H1 (cell line): ENCODE results near the gene ARHGEF4. TPM values are rescaled to one million over a fixed set of nuclear protein-coding genes. Genes with fewer than 3 reads are reported as not detected.

Source experiments
- CTCF ChIA-PET: fragments of 300-600 bp; sonication (Branson Sonifier 250); formaldehyde crosslinking; loops from one replicate; lab custom pipeline; 2021; ENCODE audit not compliant: partially characterized antibody; lab: Charles Lee
- POLR2A ChIA-PET: fragments of 300-600 bp; sonication (Branson Sonifier 250); formaldehyde crosslinking; loops from one replicate; lab custom pipeline; 2021; ENCODE audit warnings: inconsistent platforms; ENCODE audit not compliant: partially characterized antibody; lab: Charles Lee
- DNase-seq, 2 experiments: peaks; one replicate each; pipeline versions ENCODE4 v3.0.0 to v3.0.0-alpha.2; 2010 to 2022; ENCODE audit warnings: low spot score in 2 of 2, low read depth in 1 of 2, mixed read lengths in 1 of 2
- FAIRE-seq: peaks from 2 replicates; lab custom pipeline; 2011; peaks lifted over from hg19 to GRCh38; lab: Jason Lieb, UNC
- H2AFZ ChIP-seq: 2 replicates; pipeline ENCODE4 v1.8.1; 2012; ENCODE audit warnings: low read length, inconsistent platforms
- H2AK5ac ChIP-seq: 2 replicates; pipeline ENCODE4 v1.6.1; 2013; ENCODE audit warnings: low read depth, low read length
- H2BK120ac ChIP-seq: replicated peaks from 2 replicates; pipeline ENCODE3; 2013; ENCODE audit warnings: low read depth, low read length, inconsistent platforms
- H2BK12ac ChIP-seq: 2 replicates; pipeline ENCODE4 v1.6.1; 2013; ENCODE audit warnings: low read depth, low read length
- H2BK15ac ChIP-seq: 2 replicates; pipeline ENCODE4 v1.6.1; 2013; ENCODE audit warnings: low read length
- H2BK20ac ChIP-seq: 2 replicates; pipeline ENCODE4 v1.6.1; 2013; ENCODE audit warnings: low read length
- H2BK5ac ChIP-seq: 2 replicates; pipeline ENCODE4 v1.6.1; 2013; ENCODE audit warnings: low read depth, low read length
- H3K14ac ChIP-seq: 2 replicates; pipeline ENCODE4 v1.6.1; 2013; ENCODE audit warnings: inconsistent platforms; ENCODE audit not compliant: insufficient read length
- H3K18ac ChIP-seq: 2 replicates; pipeline ENCODE4 v1.6.1; 2013; ENCODE audit warnings: low read length; ENCODE audit errors: extremely low read depth
- H3K23ac ChIP-seq: 2 replicates; pipeline ENCODE4 v1.6.1; 2013; ENCODE audit warnings: inconsistent platforms; ENCODE audit not compliant: insufficient read length
- H3K23me2 ChIP-seq: 2 replicates; pipeline ENCODE4 v1.6.1; 2013; ENCODE audit warnings: low read depth, low read length
- H3K27ac ChIP-seq: 2 replicates; pipeline ENCODE4 v1.6.1; 2011; ENCODE audit warnings: low read depth, low read length, inconsistent platforms
- H3K27me3 ChIP-seq, 4 experiments: replicated peaks in 1 of 4; 1 replicate in 1 of 4; 2 replicates in 3 of 4; pipeline versions ENCODE4 v1.6.1 to v1.8.1; 2011 to 2013; ENCODE audit warnings: low read length in 3 of 4, mild to moderate bottlenecking in 3 of 4, inconsistent platforms in 2 of 4, mixed read lengths in 2 of 4, moderate library complexity in 1 of 4; ENCODE audit not compliant: control insufficient read depth in 3 of 4, insufficient read depth in 3 of 4; ENCODE audit errors: extremely low read depth in 1 of 4
- H3K36me3 ChIP-seq, 4 experiments: 2 replicates each; pipeline versions ENCODE4 v1.6.1 to v1.8.1; 2011 to 2013; ENCODE audit warnings: mild to moderate bottlenecking in 4 of 4, low read length in 3 of 4, moderate library complexity in 2 of 4, control low read depth in 1 of 4, inconsistent platforms in 1 of 4; ENCODE audit not compliant: insufficient read depth in 4 of 4, control insufficient read depth in 2 of 4
- H3K4ac ChIP-seq: replicated peaks from 2 replicates; pipeline ENCODE3; 2013; ENCODE audit warnings: low read length, low read depth, mixed read lengths, inconsistent platforms; ENCODE audit not compliant: insufficient read length
- H3K4me1 ChIP-seq, 4 experiments: replicated peaks in 1 of 4; 1 replicate in 1 of 4; 2 replicates in 3 of 4; pipeline versions ENCODE4 v1.6.1 to v1.8.1; 2011 to 2013; ENCODE audit warnings: low read length in 3 of 4, inconsistent platforms in 2 of 4, mixed read lengths in 1 of 4; ENCODE audit not compliant: insufficient read depth in 4 of 4, control insufficient read depth in 3 of 4
- H3K4me2 ChIP-seq, 2 experiments: 2 replicates each; pipeline versions ENCODE4 v1.6.1 to v1.8.1; 2011 to 2013; ENCODE audit warnings: low read depth in 2 of 2, low read length in 2 of 2, control low read depth in 1 of 2, inconsistent platforms in 1 of 2, mild to moderate bottlenecking in 1 of 2; ENCODE audit not compliant: insufficient read depth in 1 of 2
- H3K4me3 ChIP-seq, 4 experiments: fragments of 200-600, 300-600 bp in 1 of 4; sonication (generic), shearing (Covaris generic), sonication (Bioruptor Twin) in 1 of 4; 2 replicates each; pipeline versions ENCODE4 v1.5.1 to v1.8.1; 2011 to 2016; ENCODE audit warnings: low read length in 4 of 4, low read depth in 3 of 4, control low read depth in 2 of 4, inconsistent platforms in 2 of 4, mild to moderate bottlenecking in 2 of 4, mixed read lengths in 1 of 4, moderate library complexity in 1 of 4; ENCODE audit not compliant: insufficient read depth in 2 of 4; ENCODE audit errors: extremely low read depth in 1 of 4
- H3K56ac ChIP-seq: replicated peaks from 2 replicates; pipeline ENCODE3; 2013; ENCODE audit warnings: low read depth, mild to moderate bottlenecking, mixed read lengths, low read length, inconsistent platforms; ENCODE audit not compliant: insufficient read length
- H3K79me1 ChIP-seq: 2 replicates; pipeline ENCODE4 v1.6.1; 2013; ENCODE audit warnings: low read depth, low read length, control low read depth
- H3K79me2 ChIP-seq, 2 experiments: 2 replicates each; pipeline versions ENCODE4 v1.6.1 to v1.8.1; 2012 to 2013; ENCODE audit warnings: low read length in 2 of 2, mild to moderate bottlenecking in 2 of 2, inconsistent platforms in 1 of 2; ENCODE audit not compliant: insufficient read depth in 2 of 2, control insufficient read depth in 1 of 2
- H3K9ac ChIP-seq, 4 experiments: replicated peaks in 1 of 4; 1 replicate in 1 of 4; 2 replicates in 3 of 4; pipeline versions ENCODE4 v1.6.1 to v1.8.1; 2011 to 2013; ENCODE audit warnings: low read depth in 3 of 4, low read length in 3 of 4, control low read depth in 2 of 4, mild to moderate bottlenecking in 2 of 4, moderate library complexity in 2 of 4, inconsistent platforms in 1 of 4; ENCODE audit errors: extremely low read depth in 1 of 4
- H3K9me3 ChIP-seq, 2 experiments: 2 replicates each; pipeline versions ENCODE4 v1.6.1 to v1.8.1; 2012 to 2013; ENCODE audit warnings: mild to moderate bottlenecking in 2 of 2, moderate library complexity in 2 of 2, control low read depth in 1 of 2, inconsistent platforms in 1 of 2, low read depth in 1 of 2, low read length in 1 of 2, mixed read lengths in 1 of 2; ENCODE audit not compliant: insufficient read depth in 2 of 2
- H4K20me1 ChIP-seq, 2 experiments: replicated peaks in 1 of 2; 2 replicates each; pipeline versions ENCODE3 to v1.8.1; 2011 to 2013; ENCODE audit warnings: inconsistent platforms in 2 of 2, low read length in 2 of 2, mild to moderate bottlenecking in 1 of 2; ENCODE audit not compliant: insufficient read depth in 2 of 2, control insufficient read depth in 1 of 2
- H4K5ac ChIP-seq: 2 replicates; pipeline ENCODE4 v1.6.1; 2013; ENCODE audit warnings: low read length, low read depth, mixed read lengths, inconsistent platforms; ENCODE audit not compliant: insufficient read length
- H4K8ac ChIP-seq: 2 replicates; pipeline ENCODE4 v1.8.0; 2013; ENCODE audit warnings: mild to moderate bottlenecking, moderate library complexity, low read length, inconsistent platforms; ENCODE audit not compliant: insufficient read depth; ENCODE audit errors: extremely low read depth
- H4K91ac ChIP-seq: replicated peaks from 2 replicates; pipeline ENCODE3; 2013; ENCODE audit warnings: low read length, mixed read lengths, inconsistent platforms; ENCODE audit not compliant: insufficient read length
- CTBP2 ChIP-seq: IDR thresholded peaks from 2 replicates; pipeline ENCODE4 v1.7.0; 2011; ENCODE audit warnings: borderline replicate concordance, mild to moderate bottlenecking, moderate library complexity, mixed read lengths, low read length; ENCODE audit not compliant: insufficient read depth, insufficient read length
- RFX5 ChIP-seq: IDR thresholded peaks from 2 replicates; pipeline ENCODE4 v1.6.1; 2011; ENCODE audit warnings: low read depth, low read length, improper control_type of control experiment, borderline replicate concordance
- SAP30 ChIP-seq: fragments of 300-600 bp; sonication (generic); IDR thresholded peaks from 2 replicates; pipeline ENCODE4 v1.7.1; 2012; ENCODE audit warnings: low read length, moderate library complexity, mild to moderate bottlenecking, inconsistent platforms; ENCODE audit not compliant: insufficient read depth, insufficient replicate concordance
- WGBS, 2 experiments: shearing (Covaris generic) in 1 of 2; methylation state at CpG; one replicate each; pipeline versions ENCODE4 v1.1.6 to v1.1.7; 2013 to 2015; ENCODE audit warnings: low lambda C conversion rate in 2 of 2, mixed read lengths in 2 of 2, inconsistent platforms in 1 of 2, low coverage in 1 of 2, missing lambda C conversion rate in 1 of 2; ENCODE audit not compliant: insufficient replicate concordance in 2 of 2, insufficient coverage in 1 of 2, insufficient read length in 1 of 2; ENCODE audit errors: extremely low coverage in 1 of 2, missing lambda C conversion rate in 1 of 2; 5-methylcytosine and 5-hydroxymethylcytosine counted together
- polyA plus RNA-seq, 7 experiments: library from polyadenylated mRNA; depleted of rRNA in 3 of 7; stranded (reverse) in 5 of 7; unstranded in 2 of 7; fragments of >200 nt in 5 of 7; fragments of 200-250 nt in 2 of 7; gene quantifications; 1 replicate in 5 of 7; 2 replicates in 1 of 7; 4 replicates in 1 of 7; pipeline versions ENCODE4 v1.2.1 to v1.2.3, GENCODE V29; 2011 to 2013; ENCODE audit warnings: missing spikeins in 2 of 7, mixed read lengths in 2 of 7
- total RNA-seq: library from RNA; stranded (reverse); fragmentation: NEBNext Ultra II Directional; extraction: Animal tissue kit (Norgen Biotek cat#: 25700); gene quantifications from 2 replicates; pipeline ENCODE4 v1.2.1, GENCODE V29; 2021
- TF ChIP-seq, protein P1 (sequence below): IDR thresholded peaks from 2 replicates; pipeline ENCODE4 v1.6.1; 2011; ENCODE audit warnings: low read depth, mild to moderate bottlenecking, low read length; ENCODE audit not compliant: insufficient read depth

Gene ARHGEF4
- total and polyA plus RNA-seq, 2 of the 8 experiments (the other 6 are each of a cell fraction or from before 2014, with no cell fraction given): 10.6 to 14.6 TPM

DNA sequence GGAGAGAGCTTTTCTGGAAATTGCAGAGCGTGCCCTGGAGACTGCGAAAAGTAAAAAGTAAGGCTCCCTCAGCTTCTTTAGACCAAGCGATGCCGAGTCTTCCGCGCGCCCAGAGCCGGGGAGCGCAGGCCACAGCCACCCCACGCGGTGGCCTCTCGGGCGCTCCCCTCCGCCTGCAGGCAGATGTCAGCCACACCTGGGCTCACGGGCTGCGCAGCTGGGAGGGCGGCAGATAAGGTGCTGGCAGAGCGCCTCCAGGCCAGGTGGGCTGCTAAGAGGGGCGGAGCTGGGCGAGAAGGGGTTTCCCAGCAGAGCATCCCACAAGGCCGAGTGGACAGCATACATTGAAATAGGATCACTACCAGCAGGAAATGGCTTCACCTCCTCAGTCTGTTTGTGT lies 81.7 kb downstream of the ARHGEF4 start:
- DNase-seq: peak in 1 of 2 experiments; percentile 51

More for the DNA sequence above, 81.7 kb downstream of the ARHGEF4 start:
- no peaks in the 10 kb centered on the region for H3K79me1 ChIP-seq
- H3K4me2 ChIP-seq: no peak overlapping the region
- H3K18ac ChIP-seq: no peak overlapping the region
- no peak overlapping the region for H3K4ac ChIP-seq
- no peaks in the 10 kb centered on the region for H3K36me3 ChIP-seq
- no peak overlapping the region for H4K8ac ChIP-seq
- WGBS, 2 experiments: 78% methylated on average over 21 of the region's 21 CpGs; no CpG with 5 or more reads in 1 of the 2 experiments
- H3K4me3 ChIP-seq: no peak overlapping the region
- H3K23me2 ChIP-seq: no peaks in the 10 kb centered on the region
- no peak overlapping the region for H4K5ac ChIP-seq
- FAIRE-seq: no peak
- H3K4me1 ChIP-seq: peaks cover 0 to 11% (median 0%) of the 10 kb centered on the region in 4 experiments; a peak in 4 of 7 replicates
- H2BK15ac ChIP-seq: no peak overlapping the region
- no peak overlapping the region for H2BK12ac ChIP-seq
- no peak overlapping the region for H2BK5ac ChIP-seq
- no peak overlapping the region for H2BK20ac ChIP-seq
- H3K14ac ChIP-seq: no peak overlapping the region
- H3K27me3 ChIP-seq: peaks cover 0 to 8% (median 0%) of the 10 kb centered on the region in 4 experiments; a peak in 2 of 7 replicates
- no peaks in the 10 kb centered on the region for H4K20me1 ChIP-seq
- no peak overlapping the region for H3K9ac ChIP-seq
- H3K23ac ChIP-seq: no peak overlapping the region
- no peak overlapping the region for H2BK120ac ChIP-seq
- H3K9me3 ChIP-seq: no peaks in the 10 kb centered on the region
- H4K91ac ChIP-seq: no peak overlapping the region
- no peak overlapping the region for H3K56ac ChIP-seq
- TF ChIP-seq, protein P1, sequence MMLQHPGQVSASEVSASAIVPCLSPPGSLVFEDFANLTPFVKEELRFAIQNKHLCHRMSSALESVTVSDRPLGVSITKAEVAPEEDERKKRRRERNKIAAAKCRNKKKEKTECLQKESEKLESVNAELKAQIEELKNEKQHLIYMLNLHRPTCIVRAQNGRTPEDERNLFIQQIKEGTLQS: no peak
- no peak for TF ChIP-seq SAP30
- TF ChIP-seq CTBP2: no peak
- no peak for TF ChIP-seq RFX5
- no peaks in the 10 kb centered on the region for H3K79me2 ChIP-seq
- POLR2A ChIA-PET: no interaction called here
- H2AK5ac ChIP-seq: no peak overlapping the region
- no peak overlapping the region for H3K27ac ChIP-seq
- CTCF ChIA-PET: interaction anchor here (0.6 to 2.9 kb wide), 8 partner anchors 12 to 165 kb away, joined by 3 to 9 read pairs (median 3); no protein-coding TSS in a partner anchor
- H2AFZ ChIP-seq: no peak overlapping the region
